ENCODE results near the gene INVS. TPM values are rescaled to one million over a fixed set of nuclear protein-coding genes. Genes with fewer than 3 reads are reported as not detected.

The INVS gene
- total and polyA plus RNA-seq, 5 donors: 3.0 to 10.1 (median 9.2) TPM

DNA sequence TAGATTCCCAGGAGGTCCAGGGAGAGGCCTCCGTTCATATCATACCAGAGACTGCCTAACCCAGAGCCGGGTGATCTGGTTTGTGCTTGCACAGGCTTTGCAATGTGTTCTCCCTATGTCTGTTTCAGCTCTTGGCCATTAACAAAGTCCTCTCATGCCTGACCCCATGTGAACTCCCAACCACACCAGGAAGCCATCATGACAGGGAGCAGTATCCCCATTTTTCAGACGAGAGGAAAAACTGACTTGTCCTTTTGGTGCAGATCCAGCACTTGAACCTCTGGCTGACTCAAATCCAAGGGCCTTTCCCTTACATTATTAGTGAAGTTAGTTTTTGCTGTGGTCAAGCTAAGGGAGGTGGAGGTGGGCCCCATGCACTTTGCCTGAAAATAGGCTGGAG lies 195.3 kb downstream of the INVS start:
- Histone ChIP-seq H3K4me1 (ENCODE audit: control insufficient read depth, insufficient read depth, low read length) (no peaks in the 10 kb centered on the region), H3K27ac (ENCODE audit: low read length) (no peak overlapping the region), H3K27me3 (ENCODE audit: control insufficient read depth, insufficient read depth) (no peaks in the 10 kb centered on the region), H3K9me3 (ENCODE audit: control insufficient read depth, low read length) (no peaks in the 10 kb centered on the region), H3K4me3 (ENCODE audit: low read length) (no peak overlapping the region)
- WGBS: 74% methylated on average over 3 of the region's 3 CpGs
- ATAC-seq (peak in 1 of 2 donors; percentile 14), DNase-seq (no peak)
- intact Hi-C loops (cut with DNase I): no loop called here

DNA sequence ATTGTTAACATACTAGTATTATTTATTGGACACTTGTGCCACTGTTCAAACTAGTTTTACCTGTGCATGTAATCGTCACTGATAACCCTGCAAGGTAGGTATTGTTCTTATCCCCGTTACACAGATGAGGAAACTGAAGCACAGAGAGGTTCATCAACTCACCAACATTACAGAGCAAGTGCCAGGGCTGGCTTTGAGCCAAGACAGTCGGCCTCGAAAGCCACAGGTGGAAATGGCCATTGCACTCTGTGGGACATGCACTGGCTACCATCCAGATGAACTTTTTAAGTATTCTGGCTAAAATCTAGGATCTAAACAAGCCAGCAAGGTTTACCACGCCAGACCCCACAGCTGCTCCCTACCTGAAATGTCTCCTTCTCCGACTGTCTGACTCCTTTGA lies 195.8 kb downstream of the INVS start:
- ATAC-seq (no peak), DNase-seq (no peak)
- WGBS: 83% methylated on average over 6 of the region's 6 CpGs
- intact Hi-C loops (cut with DNase I): no loop called here
- H3K27ac ChIP-seq (ENCODE audit: low read length): no peak overlapping the region
- no peaks in the 10 kb centered on the region for H3K27me3 ChIP-seq (ENCODE audit: control insufficient read depth, insufficient read depth)
- no peaks in the 10 kb centered on the region for H3K9me3 ChIP-seq (ENCODE audit: control insufficient read depth, low read length)
- no peak overlapping the region for H3K4me3 ChIP-seq (ENCODE audit: low read length)
- H3K4me1 ChIP-seq (ENCODE audit: control insufficient read depth, insufficient read depth, low read length): no peaks in the 10 kb centered on the region

DNA sequence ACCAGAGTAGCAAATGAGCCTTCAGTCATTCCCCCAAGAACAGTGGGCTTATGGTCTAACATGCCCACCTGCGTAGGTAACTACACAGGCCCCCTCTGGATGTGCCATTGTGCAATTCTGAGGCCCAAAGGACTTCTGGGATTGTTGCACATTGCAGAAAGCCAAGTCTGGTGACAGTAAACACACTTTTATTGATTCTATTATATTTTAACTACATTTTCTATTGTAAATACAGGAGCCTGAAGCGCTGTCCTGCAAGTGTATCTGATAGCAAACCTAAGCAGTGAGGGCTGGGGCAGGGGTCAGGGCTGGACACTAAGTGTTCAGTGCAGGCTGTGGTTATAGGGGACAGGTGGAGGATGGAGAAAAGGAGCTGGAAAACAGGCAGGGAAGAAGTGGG lies 196.2 kb downstream of the INVS start:
- DNase-seq (no peak), ATAC-seq (no peak)
- Histone ChIP-seq H3K27me3 (ENCODE audit: control insufficient read depth, insufficient read depth) (no peaks in the 10 kb centered on the region), H3K9me3 (ENCODE audit: control insufficient read depth, low read length) (no peaks in the 10 kb centered on the region), H3K4me1 (ENCODE audit: control insufficient read depth, insufficient read depth, low read length) (no peaks in the 10 kb centered on the region), H3K4me3 (ENCODE audit: low read length) (no peak overlapping the region), H3K27ac (ENCODE audit: low read length) (no peak overlapping the region)
- WGBS: 97% methylated on average over 2 of the region's 2 CpGs
- intact Hi-C loops (cut with DNase I): no loop called here

- DNase-seq (no peak), ATAC-seq (no peak)
- intact Hi-C loops (cut with DNase I): no loop called here
- WGBS: 93% methylated on average over 4 of the region's 4 CpGs
- Histone ChIP-seq H3K4me1 (ENCODE audit: control insufficient read depth, insufficient read depth, low read length) (no peaks in the 10 kb centered on the region), H3K9me3 (ENCODE audit: control insufficient read depth, low read length) (no peaks in the 10 kb centered on the region), H3K4me3 (ENCODE audit: low read length) (no peak overlapping the region), H3K27ac (ENCODE audit: low read length) (no peak overlapping the region), H3K27me3 (ENCODE audit: control insufficient read depth, insufficient read depth) (no peaks in the 10 kb centered on the region)
These were observed 197.4 kb downstream of the INVS start for GRCh38 chr9:100296407-100296806.

GRCh38 chr9:100298378-100298777 lies 199.3 kb downstream of the INVS start:
- ATAC-seq (no peak), DNase-seq (no peak)
- no peaks in the 10 kb centered on the region for H3K27me3 ChIP-seq (ENCODE audit: control insufficient read depth, insufficient read depth)
- H3K27ac ChIP-seq (ENCODE audit: low read length): no peak overlapping the region
- WGBS: 76% methylated on average over 3 of the region's 3 CpGs
- intact Hi-C loops (cut with DNase I): no loop called here
- H3K4me3 ChIP-seq (ENCODE audit: low read length): no peak overlapping the region
- H3K9me3 ChIP-seq (ENCODE audit: control insufficient read depth, low read length): no peaks in the 10 kb centered on the region
- no peaks in the 10 kb centered on the region for H3K4me1 ChIP-seq (ENCODE audit: control insufficient read depth, insufficient read depth, low read length)

DNA sequence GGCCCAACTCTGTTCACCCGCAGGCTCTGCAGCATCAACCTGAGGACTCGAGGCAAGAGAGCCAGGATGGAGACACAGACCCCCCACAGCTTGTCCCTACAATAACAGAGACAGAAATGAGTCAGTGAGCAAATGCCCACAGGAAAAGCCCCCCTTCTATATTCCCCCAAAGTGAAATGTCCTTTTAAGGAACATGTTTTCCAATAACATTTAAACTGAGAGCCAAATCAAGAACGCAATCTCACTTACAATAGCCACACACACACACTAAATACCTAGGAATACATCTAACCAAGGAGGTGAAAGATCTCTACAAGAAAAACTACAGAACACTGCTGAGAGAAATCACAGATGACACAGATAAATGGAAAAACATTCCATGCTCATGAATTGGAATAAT lies 204.7 kb downstream of the INVS start:
- Histone ChIP-seq H3K4me1 (ENCODE audit: control insufficient read depth, insufficient read depth, low read length) (no peaks in the 10 kb centered on the region), H3K27ac (ENCODE audit: low read length) (no peak overlapping the region), H3K4me3 (ENCODE audit: low read length) (no peak overlapping the region), H3K9me3 (ENCODE audit: control insufficient read depth, low read length) (no peaks in the 10 kb centered on the region), H3K27me3 (ENCODE audit: control insufficient read depth, insufficient read depth) (no peaks in the 10 kb centered on the region)
- no peak for DNase-seq
- intact Hi-C loops (cut with DNase I): no loop called here
- WGBS: 94% methylated on average over 3 of the region's 3 CpGs
- no peak for ATAC-seq

- no peak overlapping the region for H3K4me3 ChIP-seq (ENCODE audit: low read length)
- H3K9me3 ChIP-seq (ENCODE audit: control insufficient read depth, low read length): no peaks in the 10 kb centered on the region
- no peaks in the 10 kb centered on the region for H3K27me3 ChIP-seq (ENCODE audit: control insufficient read depth, insufficient read depth)
- intact Hi-C loops (cut with DNase I): no loop called here
- DNase-seq: no peak
- 91% methylated on average over 1 of the region's 1 CpG for WGBS
- no peak overlapping the region for H3K27ac ChIP-seq (ENCODE audit: low read length)
- no peak for ATAC-seq
- H3K4me1 ChIP-seq (ENCODE audit: control insufficient read depth, insufficient read depth, low read length): no peaks in the 10 kb centered on the region
These were observed 207.2 kb downstream of the INVS start for GRCh38 chr9:100306283-100306682.

DNA sequence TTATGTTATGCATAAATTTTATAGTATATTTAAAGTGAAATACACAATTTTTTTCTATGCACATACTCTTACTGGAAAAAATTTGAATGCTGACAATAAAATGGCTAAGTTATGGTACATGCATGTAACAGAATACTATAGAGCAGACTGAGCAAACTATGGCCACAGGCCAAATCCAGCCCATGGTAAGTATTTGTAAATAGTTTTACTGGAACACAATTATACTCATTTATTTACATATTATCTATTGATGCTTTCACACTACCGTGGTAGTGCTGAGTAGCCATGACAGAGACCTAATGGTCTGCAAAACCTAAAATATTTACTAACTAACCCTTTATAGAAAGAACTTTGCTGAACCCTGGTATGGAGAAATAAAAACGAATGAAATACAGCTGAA lies 208.0 kb downstream of the INVS start:
- Histone ChIP-seq H3K4me1 (ENCODE audit: control insufficient read depth, insufficient read depth, low read length) (no peaks in the 10 kb centered on the region), H3K9me3 (ENCODE audit: control insufficient read depth, low read length) (no peaks in the 10 kb centered on the region), H3K4me3 (ENCODE audit: low read length) (no peak overlapping the region), H3K27ac (ENCODE audit: low read length) (no peak overlapping the region), H3K27me3 (ENCODE audit: control insufficient read depth, insufficient read depth) (no peaks in the 10 kb centered on the region)
- no peak for ATAC-seq
- no peak for DNase-seq
- WGBS: 83% methylated on average over 2 of the region's 2 CpGs
- intact Hi-C loops (cut with DNase I): no loop called here

GRCh38 chr9:100308965-100309564 lies 210.0 kb downstream of the INVS start:
- Histone ChIP-seq H3K27me3 (ENCODE audit: control insufficient read depth, insufficient read depth) (no peaks in the 10 kb centered on the region), H3K27ac (ENCODE audit: low read length) (no peak overlapping the region), H3K4me1 (ENCODE audit: control insufficient read depth, insufficient read depth, low read length) (no peaks in the 10 kb centered on the region), H3K9me3 (ENCODE audit: control insufficient read depth, low read length) (no peaks in the 10 kb centered on the region), H3K4me3 (ENCODE audit: low read length) (no peak overlapping the region)
- intact Hi-C loops (cut with DNase I): no loop called here
- DNase-seq: no peak
- whole genome bisulfite sequencing: 84% methylated on average over 1 of the region's 1 CpG
- no peak for ATAC-seq

- no peak for ATAC-seq
- intact Hi-C loops (cut with DNase I): no loop called here
- 79% methylated on average over 2 of the region's 2 CpGs for WGBS
These were observed 210.9 kb downstream of the INVS start for GRCh38 chr9:100309992-100310391.

GRCh38 chr9:100315561-100315960 lies 216.5 kb downstream of the INVS start:
- no peak for ATAC-seq

More at GRCh38 chr9:100309992-100310391, 210.9 kb downstream of the INVS start:
- no peaks in the 10 kb centered on the region for H3K27me3 ChIP-seq (ENCODE audit: control insufficient read depth, insufficient read depth)
- DNase-seq: no peak
- no peaks in the 10 kb centered on the region for H3K4me1 ChIP-seq (ENCODE audit: control insufficient read depth, insufficient read depth, low read length)
- no peaks in the 10 kb centered on the region for H3K9me3 ChIP-seq (ENCODE audit: control insufficient read depth, low read length)
- no peak overlapping the region for H3K4me3 ChIP-seq (ENCODE audit: low read length)
- no peak overlapping the region for H3K27ac ChIP-seq (ENCODE audit: low read length)

DNA sequence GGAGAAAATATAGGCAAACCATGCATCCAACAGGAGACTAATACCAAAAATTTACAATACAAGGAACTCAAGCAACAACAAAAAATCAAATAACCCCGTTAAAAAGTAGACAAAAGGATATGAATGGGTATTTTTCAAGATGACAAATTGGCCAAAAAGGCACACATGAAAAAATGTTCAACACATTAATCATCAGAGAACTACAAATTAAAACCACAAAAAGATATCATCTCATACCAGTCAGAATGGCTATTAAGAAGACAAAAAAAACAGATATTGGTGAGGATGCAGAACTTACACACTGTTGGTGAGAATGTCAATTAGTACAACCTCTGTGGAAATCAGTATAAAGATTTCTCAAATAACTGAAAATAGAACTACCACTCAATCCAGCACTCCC lies 218.7 kb downstream of the INVS start:
- 88% methylated on average over 1 of the region's 1 CpG for WGBS
- DNase-seq: no peak
- no peaks in the 10 kb centered on the region for H3K9me3 ChIP-seq (ENCODE audit: control insufficient read depth, low read length)
- ATAC-seq: no peak
- H3K27me3 ChIP-seq (ENCODE audit: control insufficient read depth, insufficient read depth): no peaks in the 10 kb centered on the region
- intact Hi-C loops (cut with DNase I): no loop called here
- H3K4me1 ChIP-seq (ENCODE audit: control insufficient read depth, insufficient read depth, low read length): no peaks in the 10 kb centered on the region
- H3K4me3 ChIP-seq (ENCODE audit: low read length): no peak overlapping the region
- H3K27ac ChIP-seq (ENCODE audit: low read length): no peak overlapping the region

More at GRCh38 chr9:100315561-100315960, 216.5 kb downstream of the INVS start:
- no peaks in the 10 kb centered on the region for H3K9me3 ChIP-seq (ENCODE audit: control insufficient read depth, low read length)
- intact Hi-C loops (cut with DNase I): no loop called here
- H3K4me3 ChIP-seq (ENCODE audit: low read length): no peak overlapping the region
- no peak overlapping the region for H3K27ac ChIP-seq (ENCODE audit: low read length)
- 97% methylated on average over 4 of the region's 4 CpGs for WGBS
- H3K4me1 ChIP-seq (ENCODE audit: control insufficient read depth, insufficient read depth, low read length): no peaks in the 10 kb centered on the region
- DNase-seq: no peak
- H3K27me3 ChIP-seq (ENCODE audit: control insufficient read depth, insufficient read depth): no peaks in the 10 kb centered on the region
